Measurements from ENCODE around the gene PRKCZ. TPM values are rescaled to one million over a fixed set of nuclear protein-coding genes. Genes with fewer than 3 reads are reported as not detected.

Gene PRKCZ
- total RNA-seq, 1 donor, result 1.6 TPM

- H3K4me3 ChIP-seq (ENCODE audit: low read depth, low read length), result no peak overlapping the region
- TF ChIP-seq CTCF (IDR thresholded peaks at IDR 0.05; ENCODE audit: insufficient read depth, low read length), result no peak
- DNase-seq (ENCODE audit: low read depth), result no peak
These were observed 15.5 kb downstream of the PRKCZ start for GRCh38 chr1:2065699-2066098.

- no peak for DNase-seq (ENCODE audit: low read depth)
- no peak overlapping the region for H3K4me3 ChIP-seq (ENCODE audit: low read depth, low read length)
- TF ChIP-seq CTCF (IDR thresholded peaks at IDR 0.05; ENCODE audit: insufficient read depth, low read length), result no peak
These were observed 17.2 kb downstream of the PRKCZ start for GRCh38 chr1:2067393-2067792.

- TF ChIP-seq CTCF (IDR thresholded peaks at IDR 0.05; ENCODE audit: insufficient read depth, low read length), result no peak
- DNase-seq (ENCODE audit: low read depth), result no peak
- no peak overlapping the region for H3K4me3 ChIP-seq (ENCODE audit: low read depth, low read length)
These were observed 17.8 kb downstream of the PRKCZ start for GRCh38 chr1:2067981-2068380.

GRCh38 chr1:2068951-2069350, 18.7 kb downstream of the PRKCZ start:
- TF ChIP-seq CTCF (IDR thresholded peaks at IDR 0.05; ENCODE audit: insufficient read depth, low read length), result no peak
- DNase-seq (ENCODE audit: low read depth), result no peak
- no peak overlapping the region for H3K4me3 ChIP-seq (ENCODE audit: low read depth, low read length)

- TF ChIP-seq CTCF (IDR thresholded peaks at IDR 0.05; ENCODE audit: insufficient read depth, low read length), result no peak
- no peak overlapping the region for H3K4me3 ChIP-seq (ENCODE audit: low read depth, low read length)
- DNase-seq (ENCODE audit: low read depth), result no peak
These were observed 19.8 kb downstream of the PRKCZ start for GRCh38 chr1:2070016-2070415.

- TF ChIP-seq CTCF (IDR thresholded peaks at IDR 0.05; ENCODE audit: insufficient read depth, low read length), result no peak
These were observed 20.8 kb downstream of the PRKCZ start for GRCh38 chr1:2070800-2071530.

More at GRCh38 chr1:2070800-2071530, 20.8 kb downstream of the PRKCZ start:
- no peak overlapping the region for H3K4me3 ChIP-seq (ENCODE audit: low read depth, low read length)
- no peak for DNase-seq (ENCODE audit: low read depth)
